ENCODE results near the gene DNAJC5.

DNAJC5 gene

DNA sequence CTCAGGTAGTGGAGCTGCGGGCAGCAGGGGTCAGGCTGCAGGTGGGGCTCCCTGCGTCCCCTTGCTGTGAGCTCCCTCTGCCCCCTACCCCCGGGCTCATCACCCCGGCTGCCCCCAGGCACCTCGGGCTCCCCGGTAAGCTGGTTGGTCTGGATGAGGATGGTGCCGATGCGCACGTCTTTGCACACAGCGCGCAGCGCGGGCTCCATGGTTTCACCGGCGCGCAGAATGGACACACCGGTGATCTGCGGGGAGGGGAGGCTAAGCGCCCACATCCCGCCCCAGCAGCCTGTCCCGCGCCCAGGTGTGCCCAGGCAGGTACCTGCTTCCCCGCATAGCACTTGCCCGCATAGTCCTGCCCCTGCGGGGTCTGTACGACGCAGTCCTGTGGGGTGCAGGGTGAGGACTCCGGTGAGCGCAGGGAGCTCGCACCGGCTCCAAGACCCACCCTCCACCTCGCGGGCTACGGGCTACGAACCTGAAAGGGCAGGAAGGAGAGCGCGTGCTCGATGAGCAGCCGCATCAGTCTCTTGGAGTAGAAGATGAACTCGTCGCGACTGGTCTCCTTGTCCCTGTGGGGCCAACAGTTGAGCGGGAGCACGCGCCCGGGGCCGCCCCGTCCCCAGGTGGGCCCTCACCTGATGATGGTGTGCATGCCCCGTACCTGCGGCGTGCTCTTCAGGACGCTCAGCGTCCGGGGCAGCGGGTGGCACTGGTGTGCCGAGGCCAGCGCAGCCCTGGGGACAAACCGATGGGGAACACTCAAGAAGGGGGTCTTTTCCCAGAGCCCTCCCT lies 45.7 kb downstream of the DNAJC5 start:
- no peak for DNase-seq (ENCODE audit: low spot score)

DNA sequence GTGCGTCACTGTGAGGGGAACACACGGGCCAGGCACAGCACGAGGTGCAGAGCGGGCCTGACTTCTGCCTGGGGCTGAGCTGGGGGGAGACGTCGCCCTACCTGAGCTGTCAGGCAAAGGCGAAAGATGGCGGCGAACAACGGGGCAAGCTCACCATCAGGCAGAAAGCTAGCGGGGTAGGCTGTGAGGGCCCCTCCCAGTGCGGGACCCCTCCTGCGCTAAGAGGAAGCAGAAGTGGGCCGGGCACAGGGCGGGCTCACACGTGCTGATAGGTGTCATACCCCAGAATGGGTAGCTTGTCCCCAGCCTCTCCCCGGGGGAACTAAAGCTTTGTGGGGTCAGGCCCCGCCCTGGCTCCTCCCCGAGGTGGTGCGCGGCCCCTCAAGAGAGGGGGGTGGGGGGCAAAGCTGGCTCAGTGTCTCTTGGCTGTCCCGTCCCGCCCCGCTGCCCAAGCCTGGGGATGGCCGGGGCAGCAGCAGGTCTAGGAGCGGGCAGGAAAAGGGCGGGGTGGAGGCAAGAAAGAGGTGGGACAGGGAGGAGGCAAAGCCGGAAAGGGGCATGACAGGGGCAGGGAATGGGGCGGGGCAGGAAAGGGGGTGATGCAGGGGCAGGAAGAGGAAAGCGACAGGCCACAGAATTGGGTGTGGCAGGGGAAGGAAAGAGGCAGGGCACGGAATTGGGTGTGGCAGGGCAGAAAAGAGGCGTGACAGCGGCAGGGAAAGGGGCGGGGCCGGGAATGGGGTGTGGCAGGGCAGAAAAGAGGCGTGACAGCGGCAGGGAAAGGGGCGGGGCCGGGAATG lies 46.6 kb downstream of the DNAJC5 start:
- DNase-seq (ENCODE audit: low spot score), result no peak

DNA sequence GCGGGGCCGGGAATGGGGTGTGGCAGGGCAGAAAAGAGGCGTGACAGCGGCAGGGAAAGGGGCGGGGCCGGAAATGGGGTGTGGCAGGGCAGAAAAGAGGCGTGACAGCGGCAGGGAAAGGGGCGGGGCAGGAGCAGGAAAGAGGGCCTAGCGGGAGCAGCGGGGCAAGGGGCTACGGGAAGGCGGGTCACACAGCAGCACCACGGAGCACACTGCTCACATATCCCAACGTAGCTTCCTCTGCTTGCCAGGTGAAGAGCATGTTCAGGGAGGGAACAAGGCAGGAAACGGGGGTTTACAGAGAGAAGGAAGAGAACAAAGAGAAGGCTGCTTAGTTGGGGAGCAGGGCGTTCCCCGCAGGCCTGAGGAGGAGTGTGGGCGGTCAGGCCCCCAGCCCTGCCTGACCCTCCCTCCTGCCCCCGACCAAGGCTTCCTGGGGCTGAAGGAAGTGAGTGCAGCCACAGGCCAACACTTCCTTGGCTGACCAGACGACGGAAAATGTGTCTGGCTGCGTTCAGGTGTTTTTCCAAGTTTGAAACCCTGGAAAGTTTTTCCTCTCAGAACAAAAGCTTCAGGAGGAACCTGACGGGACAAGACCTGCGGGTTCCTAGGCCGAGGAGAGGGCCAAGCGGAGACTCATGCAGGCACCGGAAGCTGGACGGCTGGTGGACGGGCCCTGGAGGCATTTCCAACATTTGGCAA lies 47.5 kb downstream of the DNAJC5 start:
- peak; percentile 77 for DNase-seq (ENCODE audit: low spot score)

DNA sequence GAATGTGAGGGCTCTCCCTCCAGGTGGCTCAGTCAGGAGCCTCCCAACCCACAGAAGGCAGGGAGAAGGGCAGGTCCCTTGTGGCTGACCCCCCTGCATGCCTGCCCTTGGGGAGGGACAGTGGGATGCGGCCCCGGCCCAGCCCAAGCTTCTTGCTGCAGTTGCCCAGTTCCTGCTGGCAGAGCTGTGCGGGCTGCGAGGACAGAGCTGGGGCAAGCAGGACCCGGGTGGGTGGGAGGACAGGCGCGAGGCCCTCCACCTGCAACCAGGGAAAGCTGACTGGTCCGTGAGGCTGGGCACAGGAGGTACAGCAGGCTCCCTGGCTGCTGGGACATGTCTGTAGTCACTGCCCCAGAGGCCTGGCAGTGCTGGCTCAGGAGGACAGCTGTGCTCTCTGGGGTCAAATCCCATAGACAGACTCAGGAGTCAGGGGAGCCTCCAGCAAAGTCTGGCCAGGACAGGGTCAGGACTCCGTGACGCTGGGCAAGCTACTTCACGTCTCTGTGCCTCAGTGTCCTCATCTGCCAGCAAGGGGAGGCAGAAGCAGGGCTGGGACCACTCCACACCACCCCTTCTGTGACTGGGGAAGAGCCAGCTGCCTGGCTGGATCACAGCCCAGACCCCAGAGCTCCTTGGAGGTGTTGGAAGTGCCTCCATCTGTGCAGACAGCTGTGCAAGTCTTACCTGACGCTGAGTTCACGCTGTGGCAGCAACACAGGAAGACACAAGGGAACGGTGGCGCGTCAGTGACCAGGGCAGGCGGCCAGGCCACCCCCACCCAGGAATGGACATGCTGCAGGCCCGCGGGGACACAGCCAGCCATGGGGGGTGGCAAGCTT lies 48.3 kb downstream of the DNAJC5 start:
- DNase-seq (ENCODE audit: low spot score), result peak; percentile 69

DNA sequence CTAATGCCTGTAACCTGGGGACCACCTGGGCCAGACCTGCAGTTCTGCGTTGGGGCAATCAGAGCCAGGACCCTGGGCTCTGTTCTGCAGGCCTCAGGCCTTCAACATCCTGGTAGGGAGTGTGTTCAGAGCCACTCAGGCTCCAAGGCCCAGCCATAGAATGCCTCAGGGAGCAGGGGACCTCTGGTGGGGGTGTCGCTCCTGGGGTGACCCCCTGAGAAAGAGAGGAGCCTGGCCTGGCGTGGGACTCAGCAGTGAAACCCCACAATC lies 48.8 kb downstream of the DNAJC5 start:
- no peak for DNase-seq (ENCODE audit: low spot score)

DNA sequence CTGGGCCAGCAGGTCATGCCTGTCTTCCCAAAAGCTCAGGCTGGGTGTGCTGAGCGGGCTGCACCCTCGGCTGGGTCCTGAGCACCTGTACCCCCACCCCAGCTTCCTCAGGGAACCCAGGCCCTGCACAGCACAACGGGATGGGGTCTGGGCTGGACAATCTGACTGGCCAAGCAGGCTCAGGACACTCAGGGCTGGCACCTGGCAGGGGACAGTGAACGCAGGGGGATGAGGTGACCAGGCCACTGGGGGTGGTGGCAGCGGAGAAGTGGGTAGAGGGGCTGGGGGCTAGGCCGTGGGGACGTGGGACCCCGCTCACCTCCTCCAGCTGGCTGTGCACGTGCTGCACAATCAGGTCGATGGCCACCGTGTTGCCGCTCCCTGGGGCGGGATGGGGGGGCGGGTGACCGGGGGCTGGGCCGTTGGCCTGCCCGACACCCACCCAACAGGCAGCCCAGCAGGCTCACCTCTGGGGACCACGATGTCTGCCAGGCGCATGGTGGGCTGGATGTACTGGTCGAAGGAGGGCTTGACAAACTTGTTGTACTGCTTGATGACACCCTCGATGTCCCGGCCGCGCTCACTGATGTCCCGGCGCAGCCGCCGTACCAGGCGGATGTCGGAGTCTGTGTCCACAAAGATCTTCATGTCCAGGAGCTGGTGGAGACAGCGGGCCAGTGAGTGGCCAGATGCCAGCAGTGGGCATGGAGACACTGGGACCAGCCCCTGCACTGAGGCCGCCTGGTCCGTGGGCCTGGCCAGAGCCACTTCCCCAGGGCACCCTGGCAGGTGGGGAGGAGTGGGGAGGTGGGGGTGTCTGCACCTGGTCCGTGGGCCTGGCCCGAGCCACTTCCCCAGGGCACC lies 49.4 kb downstream of the DNAJC5 start:
- no peak for DNase-seq (ENCODE audit: low spot score)

DNA sequence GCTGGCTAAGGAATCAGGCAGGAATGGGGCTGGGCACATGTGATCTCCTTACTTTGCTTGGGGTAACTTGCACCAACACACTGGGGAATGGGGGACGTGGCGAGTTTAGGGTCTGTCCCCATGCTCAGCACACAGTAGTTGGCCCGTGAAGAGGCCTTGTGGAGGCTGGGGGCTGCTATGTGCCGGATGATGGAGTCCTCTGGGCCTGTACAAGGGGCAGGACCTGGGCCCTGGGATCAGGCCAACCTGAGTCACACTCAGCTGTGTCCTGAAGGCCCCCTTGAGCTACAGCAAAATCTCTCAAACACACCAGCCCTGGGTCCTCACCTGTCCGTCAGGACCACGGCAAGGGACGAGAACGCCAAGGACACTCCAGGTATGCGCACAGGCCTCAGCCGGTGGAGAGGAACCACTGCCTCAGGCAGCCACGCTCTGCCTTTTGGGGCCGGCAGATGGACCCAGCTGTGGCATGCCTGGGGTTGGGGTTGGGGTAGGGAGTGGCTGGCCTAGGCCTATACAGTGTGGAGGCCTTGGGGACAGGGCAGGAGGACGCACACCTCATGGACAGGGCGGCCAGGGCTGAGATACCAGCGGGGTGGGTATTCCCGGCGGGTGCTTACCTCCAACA lies 50.2 kb downstream of the DNAJC5 start:
- no peak for DNase-seq (ENCODE audit: low spot score)

DNA sequence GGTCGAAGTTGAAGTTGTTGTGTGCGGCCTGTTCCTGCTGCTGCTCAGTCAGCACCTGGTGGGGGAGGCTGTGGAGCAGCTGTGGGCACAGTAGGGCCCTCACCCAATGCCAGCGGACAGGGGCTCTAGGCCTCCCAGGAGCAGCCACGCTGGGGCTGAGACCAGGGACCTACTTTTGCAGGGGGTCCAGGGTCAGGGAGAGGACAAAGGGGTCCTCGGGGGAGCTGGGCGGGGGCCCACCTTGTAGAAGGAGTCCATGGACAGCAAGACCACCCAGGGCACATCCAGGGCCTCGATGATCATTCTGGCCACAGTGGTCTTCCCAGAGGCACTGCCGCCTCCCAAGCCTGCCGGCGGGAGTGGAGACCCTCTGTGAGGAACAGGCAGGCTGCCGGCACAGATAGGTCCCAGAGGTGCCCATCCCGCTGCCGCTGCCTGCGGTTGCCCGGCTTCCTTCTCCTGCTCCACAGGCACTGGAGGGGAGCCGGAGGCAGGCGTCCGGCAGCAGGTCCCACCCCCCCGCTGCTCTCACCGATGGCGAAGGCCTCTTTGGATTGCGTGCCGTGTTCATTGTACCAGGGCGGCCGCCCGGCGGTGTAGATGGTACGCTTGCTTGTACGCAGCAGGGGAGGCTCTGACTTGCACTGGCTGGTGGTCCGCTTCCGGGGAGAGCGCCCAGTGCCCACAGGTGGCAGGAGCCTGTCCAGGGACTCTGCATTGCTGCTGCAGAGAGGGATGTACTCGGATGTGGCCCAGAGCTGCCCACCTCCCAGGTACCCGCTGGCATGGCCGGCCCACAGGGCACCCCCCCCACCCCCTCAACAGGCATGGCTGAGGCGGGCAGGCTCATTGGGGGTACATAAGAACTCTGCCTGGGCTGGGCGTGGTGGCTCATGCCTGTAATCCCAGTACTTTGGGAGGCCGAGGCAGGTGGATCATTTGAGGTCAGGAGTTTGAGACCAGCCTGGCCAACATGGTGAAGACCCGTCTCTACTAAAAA lies 51.3 kb downstream of the DNAJC5 start:
- no peak for DNase-seq (ENCODE audit: low spot score)

DNA sequence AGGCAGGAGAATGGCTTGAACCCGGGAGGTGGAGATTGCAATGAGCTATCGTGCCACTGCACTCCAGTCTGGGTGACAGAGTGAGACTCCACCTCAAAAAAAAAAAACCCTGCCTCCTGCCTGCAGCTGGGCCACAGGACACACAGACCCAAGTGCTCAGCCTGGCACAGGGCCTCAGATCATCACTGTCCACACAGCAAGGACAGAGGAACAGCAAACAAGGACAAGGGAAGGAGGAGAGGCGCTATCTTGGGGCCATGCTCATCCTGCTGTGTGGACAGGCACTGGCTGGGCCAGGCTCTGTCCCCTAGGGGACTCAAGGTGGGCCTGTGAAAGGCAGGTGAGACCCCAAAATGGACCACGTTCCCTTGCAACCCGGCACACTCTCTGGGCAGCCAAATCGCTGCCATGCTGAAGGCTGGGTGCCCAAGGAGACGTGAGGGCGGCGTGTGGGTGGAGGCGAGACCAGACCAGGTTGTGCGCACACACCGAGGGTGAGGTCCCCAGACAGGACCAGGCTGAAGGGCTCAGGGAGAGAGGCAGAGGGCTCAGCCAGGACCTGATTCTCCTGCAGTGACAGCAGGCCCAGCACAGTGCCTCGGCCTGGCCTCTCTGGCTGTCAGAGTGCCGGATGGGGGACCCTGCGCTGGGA lies 52.2 kb downstream of the DNAJC5 start:
- DNase-seq (ENCODE audit: low spot score), result no peak

DNA sequence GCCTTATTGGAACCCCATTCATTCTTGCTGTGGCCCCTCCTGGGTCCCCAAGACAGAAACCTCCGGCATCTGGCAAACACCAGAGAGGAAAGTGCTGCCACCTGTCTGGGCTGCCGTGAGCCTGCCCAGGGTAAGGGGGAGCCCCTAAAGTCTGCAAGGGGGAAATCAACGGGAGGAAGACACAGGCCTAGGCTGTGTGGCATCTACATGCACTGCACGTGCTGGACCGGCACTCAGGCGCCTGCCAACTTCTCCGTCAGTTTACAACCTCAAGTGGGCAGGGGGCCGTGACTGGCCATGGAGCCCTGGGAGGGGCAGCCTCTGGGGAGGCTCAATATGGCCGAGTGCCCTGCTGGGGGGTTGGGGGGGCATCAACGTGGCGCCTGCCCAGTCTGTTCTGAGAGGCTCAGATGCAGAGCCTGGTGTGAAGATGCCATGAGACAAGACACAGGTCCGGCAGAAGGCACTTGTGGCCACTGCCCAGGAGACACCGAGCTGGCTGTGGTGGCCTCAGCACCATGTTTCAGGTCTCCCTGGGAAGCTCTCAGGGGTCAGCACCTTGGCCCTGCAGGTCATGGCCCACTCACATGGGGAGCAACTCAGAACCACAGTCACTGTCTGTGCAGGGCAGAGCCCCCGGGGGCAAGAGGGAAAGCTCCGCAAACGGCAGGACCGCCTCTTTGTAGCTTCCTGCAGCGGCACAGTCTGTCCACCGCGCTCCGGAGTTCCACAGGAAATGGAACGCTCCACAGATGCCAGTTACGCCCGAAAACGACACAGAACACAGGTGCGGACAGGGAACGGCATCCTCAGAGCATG lies 52.9 kb downstream of the DNAJC5 start:
- DNase-seq (ENCODE audit: low spot score), result no peak

DNA sequence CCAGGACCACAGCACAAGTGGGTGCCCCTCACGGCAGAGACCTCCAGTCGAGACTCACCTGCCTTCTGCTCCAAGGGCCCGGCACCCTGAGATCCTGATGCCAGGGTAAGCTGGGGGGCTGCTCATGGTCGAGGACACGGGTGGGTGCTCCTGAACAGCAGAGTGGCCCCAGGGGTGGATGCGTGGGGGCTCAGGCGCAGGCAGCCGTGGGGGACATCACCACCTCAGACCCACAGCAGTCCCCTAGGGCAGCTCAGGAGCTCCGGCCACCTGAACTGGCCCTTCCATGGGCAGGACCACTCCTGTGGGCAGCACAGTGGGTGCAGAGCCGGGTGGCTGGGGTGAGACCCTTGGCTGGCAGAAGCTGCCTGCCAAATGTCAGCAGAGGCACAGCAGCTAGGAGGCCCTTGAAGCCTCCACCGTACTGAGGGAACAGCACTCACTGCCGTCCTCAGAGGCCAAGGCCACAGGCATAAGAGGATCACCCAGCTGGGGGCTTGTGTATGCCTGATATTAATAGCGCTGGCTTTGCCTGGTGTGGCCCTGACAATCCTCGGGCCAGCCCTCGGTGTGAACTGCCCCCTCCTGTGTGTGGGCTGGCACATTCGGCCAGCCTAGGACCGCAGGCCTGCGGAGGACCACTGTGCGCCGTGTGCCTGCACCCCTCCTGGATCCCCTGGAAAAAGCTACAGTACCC lies 55.9 kb downstream of the DNAJC5 start:
- DNase-seq (ENCODE audit: low spot score), result no peak

DNA sequence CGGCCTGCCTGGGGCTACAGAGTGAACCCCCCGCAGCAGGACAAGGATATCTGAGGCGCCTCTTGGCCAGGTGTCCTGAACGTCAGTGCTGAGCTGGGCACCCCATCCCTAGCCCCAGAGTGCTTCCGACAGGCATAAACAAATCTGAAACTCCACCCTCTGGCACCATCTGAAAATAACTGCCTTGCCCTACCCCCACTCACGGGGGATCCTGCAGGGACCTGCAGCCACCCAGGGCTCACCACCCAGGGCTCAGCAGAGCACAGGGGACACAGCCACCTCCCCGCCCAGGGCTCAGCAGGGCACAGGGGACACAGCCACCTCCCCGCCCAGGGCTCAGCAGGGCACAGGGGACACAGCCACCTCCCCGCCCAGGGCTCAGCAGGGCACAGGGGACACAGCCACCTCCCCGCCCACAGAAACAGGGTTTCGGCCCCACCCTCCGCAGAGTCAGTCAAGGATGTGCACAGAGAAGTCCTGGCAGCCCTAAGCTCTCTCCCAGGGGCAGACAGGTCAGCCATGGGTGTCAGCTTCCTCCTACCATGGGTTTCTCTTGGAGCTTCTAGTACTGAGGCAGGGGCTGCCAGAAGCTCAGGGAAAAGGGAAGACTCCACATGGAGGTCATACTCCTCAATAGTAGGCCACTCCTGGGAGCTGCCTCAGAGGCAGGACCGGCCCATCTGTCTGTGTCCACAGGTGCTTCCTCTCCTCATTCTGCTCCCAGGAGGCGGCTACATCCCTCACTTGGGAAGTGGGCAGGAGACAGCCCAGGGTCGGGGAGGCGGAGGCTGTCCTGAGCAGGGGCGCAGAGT lies 56.7 kb downstream of the DNAJC5 start:
- no peak for DNase-seq (ENCODE audit: low spot score)

DNA sequence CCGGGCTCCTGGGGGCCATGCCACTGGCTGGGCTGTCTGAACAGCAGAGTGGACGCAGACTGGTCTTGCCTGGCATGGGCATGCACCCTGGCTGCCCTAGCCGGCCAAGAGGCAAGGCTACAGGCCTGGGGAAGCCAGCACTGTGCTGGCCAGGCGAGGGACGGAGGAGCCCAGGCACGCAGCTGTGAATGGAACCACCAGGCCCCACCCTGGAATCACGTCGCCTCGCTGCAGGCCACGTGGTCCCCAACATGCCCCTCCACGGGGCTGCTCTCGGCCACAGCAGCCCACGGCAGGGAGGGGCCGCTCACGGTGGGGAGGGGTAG lies 57.2 kb downstream of the DNAJC5 start:
- no peak for DNase-seq (ENCODE audit: low spot score)

DNA sequence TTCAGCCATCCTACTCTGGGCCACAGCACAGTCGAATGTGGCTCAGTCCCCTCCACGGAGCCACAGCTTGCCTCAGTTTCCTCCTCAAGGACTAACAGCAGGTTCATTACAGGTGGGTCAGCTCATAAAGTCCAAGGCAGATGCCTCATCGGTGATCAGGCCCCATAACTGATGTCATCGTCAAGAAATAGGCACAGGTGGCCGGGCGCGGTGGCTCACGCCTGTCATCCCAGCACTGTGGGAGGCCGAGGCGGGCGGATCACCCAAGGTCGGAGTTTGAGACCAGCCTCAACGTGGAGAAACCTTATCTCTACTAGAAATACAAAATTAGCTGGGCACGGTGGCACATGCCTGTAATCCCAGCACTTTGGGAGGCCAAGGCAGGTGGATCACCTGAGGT lies 57.8 kb downstream of the DNAJC5 start:
- no peak for DNase-seq (ENCODE audit: low spot score)

DNA sequence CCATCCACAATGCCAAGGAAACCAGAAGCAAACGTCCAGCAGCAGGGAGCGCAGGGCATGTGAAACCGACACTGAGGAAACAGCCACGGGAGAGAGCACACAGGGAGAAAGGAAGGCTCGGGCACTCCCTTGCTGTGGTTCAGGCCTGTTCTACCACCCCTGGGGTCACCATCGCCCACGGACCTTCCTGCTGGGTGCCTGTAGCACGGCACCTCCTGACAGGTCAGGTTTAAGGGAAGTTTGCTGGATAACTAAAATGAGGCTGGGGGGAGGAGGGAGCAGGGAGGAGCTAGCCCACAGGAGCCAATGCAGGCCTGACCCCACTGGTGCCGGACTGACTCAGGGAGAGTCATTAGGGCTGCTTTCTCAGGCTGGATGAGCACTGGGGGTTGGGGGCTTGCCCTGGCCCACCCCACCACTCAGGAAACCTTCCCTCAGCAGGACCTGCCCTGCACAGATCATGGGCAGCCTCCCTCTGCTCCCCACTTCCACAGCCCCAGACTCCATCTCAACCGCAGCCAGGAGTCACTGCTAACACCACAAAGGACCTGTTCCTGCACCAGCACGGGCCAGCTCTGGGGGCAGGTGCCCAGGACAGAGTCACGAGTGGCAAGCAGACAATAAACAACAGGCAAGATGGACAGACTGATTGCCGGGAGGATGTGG lies 59.0 kb downstream of the DNAJC5 start:
- DNase-seq (ENCODE audit: low spot score), result no peak

DNA sequence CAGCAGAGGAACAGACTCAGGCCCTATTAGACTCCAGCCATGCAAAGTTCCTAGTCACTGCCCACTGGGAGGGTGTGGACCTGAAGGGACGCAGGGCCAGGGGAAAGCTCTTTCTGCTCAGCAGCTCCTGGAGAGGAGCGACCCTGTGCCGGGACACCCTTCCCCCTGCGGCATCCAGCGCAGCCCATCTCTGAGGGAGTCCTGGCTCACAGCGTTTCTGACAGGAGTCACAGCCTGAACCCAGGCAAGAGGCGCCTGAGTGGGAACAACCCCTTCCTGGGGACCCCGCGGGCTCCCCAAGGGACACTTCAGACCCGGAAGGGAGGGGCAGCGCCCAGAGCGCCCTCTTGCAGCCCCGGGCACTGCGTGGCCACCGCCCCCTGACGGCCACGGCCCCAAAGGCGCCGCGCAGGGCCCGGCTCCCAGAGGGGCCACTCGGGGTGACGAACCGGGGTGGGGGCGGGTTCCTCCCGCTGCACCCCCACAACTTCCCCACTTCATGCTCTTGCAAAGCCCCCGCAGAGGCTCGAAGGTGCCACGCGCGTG lies 60.4 kb downstream of the DNAJC5 start:
- peak; percentile 85 for DNase-seq (ENCODE audit: low spot score)

Measured in D341Med (cell line).